ENCODE measurements around the gene PCCA.

GRCh38 chr13:100552755-100553154, 463.9 kb downstream of the PCCA start:
- TF ChIP-seq CTCF (conservative IDR thresholded peaks at IDR 0.05) (no peak), ZFX (IDR thresholded peaks at IDR 0.05) (no peak)
